Vagina (tissue), 2 donors: Measurements from ENCODE around the gene SLC51A.

Experiments used
- POLR2A ChIP-seq, 2 donors: fragments of 450-650 bp; IDR thresholded peaks; one replicate each; pipeline ENCODE4 v1.6.1; 2017; ENCODE audit warnings: antibody characterized with exemption in 2 of 2, mild to moderate bottlenecking in 2 of 2, moderate library complexity in 2 of 2
- POLR2AphosphoS5 ChIP-seq, 2 donors: sonication (generic); formaldehyde crosslinking; IDR thresholded peaks; one replicate each; pipeline ENCODE4 v1.9.0; 2017; ENCODE audit warnings: antibody characterized with exemption in 2 of 2, mild to moderate bottlenecking in 2 of 2, low read depth in 1 of 2; ENCODE audit not compliant: insufficient read depth in 1 of 2
- TF ChIP-seq, protein P1 (sequence below), 3 experiments: fragments of 450-650 bp in 2 of 3; fragments of 200-600 bp in 1 of 3; sonication (generic) in 1 of 3; IDR thresholded peaks; one replicate each; pipeline ENCODE4 v1.5.1; 2017 to 2019; ENCODE audit warnings: antibody characterized with exemption in 3 of 3, mild to moderate bottlenecking in 2 of 3, moderate library complexity in 2 of 3

DNA sequence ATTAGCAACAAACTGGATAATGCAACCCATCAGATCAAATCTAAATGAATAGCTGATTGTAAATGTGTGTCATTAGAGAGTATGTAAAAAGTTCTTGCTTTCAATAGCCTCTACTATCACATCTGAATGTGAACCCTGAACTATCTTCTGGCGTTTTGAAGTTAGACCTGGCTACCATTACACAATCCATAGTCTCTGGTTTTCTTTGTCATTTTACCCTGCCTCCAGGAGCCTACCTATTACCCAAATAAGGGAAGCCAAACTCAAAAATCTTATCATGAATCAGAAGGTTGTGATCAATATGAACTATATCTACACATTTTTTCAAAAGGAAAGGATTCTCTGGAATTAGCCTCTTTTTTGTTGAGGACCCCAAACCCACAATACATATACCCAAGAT, 39.4 kb downstream of the SLC51A start:
- TF ChIP-seq POLR2A (IDR thresholded peaks at IDR 0.05) (no peak), POLR2AphosphoS5 (IDR thresholded peaks at IDR 0.05; ENCODE audit: insufficient read depth in 1 of 2, low read depth in 1 of 2) (no peak)
- TF ChIP-seq, protein P1, sequence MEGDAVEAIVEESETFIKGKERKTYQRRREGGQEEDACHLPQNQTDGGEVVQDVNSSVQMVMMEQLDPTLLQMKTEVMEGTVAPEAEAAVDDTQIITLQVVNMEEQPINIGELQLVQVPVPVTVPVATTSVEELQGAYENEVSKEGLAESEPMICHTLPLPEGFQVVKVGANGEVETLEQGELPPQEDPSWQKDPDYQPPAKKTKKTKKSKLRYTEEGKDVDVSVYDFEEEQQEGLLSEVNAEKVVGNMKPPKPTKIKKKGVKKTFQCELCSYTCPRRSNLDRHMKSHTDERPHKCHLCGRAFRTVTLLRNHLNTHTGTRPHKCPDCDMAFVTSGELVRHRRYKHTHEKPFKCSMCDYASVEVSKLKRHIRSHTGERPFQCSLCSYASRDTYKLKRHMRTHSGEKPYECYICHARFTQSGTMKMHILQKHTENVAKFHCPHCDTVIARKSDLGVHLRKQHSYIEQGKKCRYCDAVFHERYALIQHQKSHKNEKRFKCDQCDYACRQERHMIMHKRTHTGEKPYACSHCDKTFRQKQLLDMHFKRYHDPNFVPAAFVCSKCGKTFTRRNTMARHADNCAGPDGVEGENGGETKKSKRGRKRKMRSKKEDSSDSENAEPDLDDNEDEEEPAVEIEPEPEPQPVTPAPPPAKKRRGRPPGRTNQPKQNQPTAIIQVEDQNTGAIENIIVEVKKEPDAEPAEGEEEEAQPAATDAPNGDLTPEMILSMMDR (IDR thresholded peaks at IDR 0.05), result no peak
